Upper lobe of right lung (tissue), 1 donor: ENCODE measurements around the gene COL6A2. TPM values are rescaled to one million over a fixed set of nuclear protein-coding genes. Genes with fewer than 3 reads are reported as not detected.

Source experiments
- ATAC-seq: fragments of 200-7000 bp; cut with Tn5 transposase; one replicate; pipeline ENCODE4 v1.9.1; 2020; ENCODE audit warnings: mild to moderate bottlenecking, moderate library complexity
- DNase-seq: peaks from one replicate; pipeline ENCODE4 v3.0.0-alpha.2; 2020
- H3K27ac ChIP-seq: fragments of 200-600 bp; one replicate; pipeline ENCODE4 v1.8.0; 2022
- H3K27me3 ChIP-seq: fragments of 200-600 bp; one replicate; pipeline ENCODE4 v1.8.0; 2022; ENCODE audit warnings: mild to moderate bottlenecking
- H3K36me3 ChIP-seq: fragments of 200-600 bp; one replicate; pipeline ENCODE4 v1.8.0; 2022
- H3K4me1 ChIP-seq: fragments of 200-600 bp; one replicate; pipeline ENCODE4 v1.8.0; 2022
- H3K4me3 ChIP-seq: fragments of 200-600 bp; one replicate; pipeline ENCODE4 v1.8.0; 2022; ENCODE audit warnings: mild to moderate bottlenecking
- H3K9me3 ChIP-seq: fragments of 200-600 bp; one replicate; pipeline ENCODE4 v1.8.0; 2022
- CTCF ChIP-seq: fragments of 200-600 bp; IDR thresholded peaks from one replicate; pipeline ENCODE4 v1.8.0; 2022; ENCODE audit warnings: antibody characterized with exemption
- intact Hi-C: fragments of 100-400 bp; cut with DNase I; formaldehyde crosslinking; loops from one replicate; pipeline ENCODE4 v1.11.0; 2022
- total RNA-seq: library from RNA; stranded (reverse); fragmentation: NEBNext Ultra II Directional; extraction: Animal tissue kit (Norgen Biotek cat#: 25700); gene quantifications from one replicate; pipeline ENCODE4 v1.2.1, GENCODE V29; 2021
- donor health status: DM: no; HTN: yes; CAD: no; lungs with severe emphysema.

The COL6A2 gene
- total RNA-seq, 1 donor from 2014 or later = 269 TPM

GRCh38 chr21:46051379-46051770, 46.5 kb upstream of the COL6A2 start:
- Histone ChIP-seq H3K27ac (no peak overlapping the region), H3K9me3 (no peaks in the 10 kb centered on the region), H3K27me3 (peaks cover 6% of the 10 kb centered on the region), H3K4me1 (peaks cover 17% of the 10 kb centered on the region), H3K4me3 (no peak overlapping the region), H3K36me3 (no peaks in the 10 kb centered on the region)
- DNase-seq (no peak), ATAC-seq (no peak)
- TF ChIP-seq CTCF = no peak
- intact Hi-C loops = no loop called here

GRCh38 chr21:46051821-46052675, 45.9 kb upstream of the COL6A2 start:
- no peak overlapping the region for H3K4me3 ChIP-seq
- H3K4me1 ChIP-seq = peaks cover 20% of the 10 kb centered on the region
- no peaks in the 10 kb centered on the region for H3K36me3 ChIP-seq
- ATAC-seq = no peak
- TF ChIP-seq CTCF = no peak
- H3K27me3 ChIP-seq = peaks cover 12% of the 10 kb centered on the region
- no peaks in the 10 kb centered on the region for H3K9me3 ChIP-seq
- DNase-seq = no peak
- no peak overlapping the region for H3K27ac ChIP-seq
- intact Hi-C loops = no loop called here

- Histone ChIP-seq H3K27me3 (peaks cover 16% of the 10 kb centered on the region), H3K4me1 (peaks cover 22% of the 10 kb centered on the region), H3K36me3 (no peaks in the 10 kb centered on the region), H3K4me3 (no peak overlapping the region), H3K9me3 (no peaks in the 10 kb centered on the region), H3K27ac (no peak overlapping the region)
- intact Hi-C loops = no loop called here
- ATAC-seq (no peak), DNase-seq (no peak)
- no peak for TF ChIP-seq CTCF
Observed at GRCh38 chr21:46052703-46053651, 44.9 kb upstream of the COL6A2 start.

- no peaks in the 10 kb centered on the region for H3K36me3 ChIP-seq
- intact Hi-C loops = no loop called here
Observed at GRCh38 chr21:46054031-46054430, 43.9 kb upstream of the COL6A2 start.

More at GRCh38 chr21:46054031-46054430, 43.9 kb upstream of the COL6A2 start:
- H3K27me3 ChIP-seq = peaks cover 16% of the 10 kb centered on the region
- ATAC-seq (no peak), DNase-seq (no peak)
- TF ChIP-seq CTCF = no peak
- H3K4me3 ChIP-seq = no peak overlapping the region
- H3K4me1 ChIP-seq = peaks cover 22% of the 10 kb centered on the region
- no peaks in the 10 kb centered on the region for H3K9me3 ChIP-seq
- peak overlapping the region; percentile 11 for H3K27ac ChIP-seq
